Liver (tissue), 9 donors: ENCODE results near the gene THSD4. TPM values are rescaled to one million over a fixed set of nuclear protein-coding genes. Genes with fewer than 3 reads are reported as not detected.

Experiments used
- DNase-seq: peaks from one replicate; pipeline ENCODE4 v3.0.0-alpha.2; 2017; ENCODE audit warnings: low spot score
- H3K27ac ChIP-seq, 2 donors: one replicate each; pipeline ENCODE4 v1.7.0; 2013; ENCODE audit warnings: inconsistent platforms in 2 of 2, low read length in 2 of 2, control low read depth in 1 of 2, low read depth in 1 of 2, mild to moderate bottlenecking in 1 of 2
- H3K27me3 ChIP-seq, 4 donors: one replicate each; pipeline versions ENCODE4 v1.6.1 to v1.7.0; 2013; ENCODE audit warnings: low read length in 3 of 4, inconsistent platforms in 1 of 4, mild to moderate bottlenecking in 1 of 4, moderate library complexity in 1 of 4; ENCODE audit not compliant: control insufficient read depth in 4 of 4, insufficient read depth in 4 of 4
- H3K36me3 ChIP-seq, 4 donors: one replicate each; pipeline versions ENCODE4 v1.6.1 to v1.7.0; 2013; ENCODE audit warnings: low read length in 3 of 4, mild to moderate bottlenecking in 3 of 4, low read depth in 1 of 4, moderate library complexity in 1 of 4; ENCODE audit not compliant: control insufficient read depth in 4 of 4, insufficient read depth in 3 of 4
- H3K4me1 ChIP-seq, 4 donors: one replicate each; pipeline versions ENCODE4 v1.6.1 to v1.7.0; 2013; ENCODE audit warnings: low read length in 3 of 4, mild to moderate bottlenecking in 3 of 4, moderate library complexity in 1 of 4; ENCODE audit not compliant: control insufficient read depth in 4 of 4, insufficient read depth in 4 of 4
- H3K4me3 ChIP-seq, 3 donors: one replicate each; pipeline versions ENCODE4 v1.6.1 to v1.7.0; 2013; ENCODE audit warnings: low read length in 3 of 3, control low read depth in 1 of 3, low read depth in 1 of 3, mild to moderate bottlenecking in 1 of 3
- H3K9ac ChIP-seq, 2 donors: one replicate each; pipeline ENCODE4 v1.7.0; 2013; ENCODE audit warnings: low read length in 2 of 2, mild to moderate bottlenecking in 2 of 2, moderate library complexity in 2 of 2, control low read depth in 1 of 2, low read depth in 1 of 2
- H3K9me3 ChIP-seq, 4 donors: one replicate each; pipeline versions ENCODE4 v1.6.1 to v1.7.0; 2013; ENCODE audit warnings: low read length in 3 of 4; ENCODE audit not compliant: control insufficient read depth in 4 of 4
- EGR1 ChIP-seq, 2 donors: IDR thresholded peaks; 2 replicates each; pipeline ENCODE4 v1.6.1; 2016 to 2018; ENCODE audit warnings: antibody characterized with exemption in 2 of 2, low read depth in 2 of 2
- FOXA1 ChIP-seq: IDR thresholded peaks from 2 replicates; pipeline ENCODE4 v1.6.1; 2016; ENCODE audit warnings: antibody characterized with exemption
- FOXA2 ChIP-seq: IDR thresholded peaks from 2 replicates; pipeline ENCODE4 v1.6.1; 2016; ENCODE audit warnings: antibody characterized with exemption
- GABPA ChIP-seq, 2 donors: IDR thresholded peaks in 1 of 2; conservative IDR thresholded peaks in 1 of 2; 2 replicates each; pipeline ENCODE4 v1.6.1; 2016; ENCODE audit warnings: antibody characterized with exemption in 2 of 2, mild to moderate bottlenecking in 1 of 2, moderate library complexity in 1 of 2
- HNF4A ChIP-seq, 2 donors: conservative IDR thresholded peaks; 2 replicates each; pipeline ENCODE4 v1.6.1; 2016; ENCODE audit warnings: antibody characterized with exemption in 2 of 2, mild to moderate bottlenecking in 2 of 2
- HNF4G ChIP-seq: IDR thresholded peaks from 2 replicates; pipeline ENCODE4 v1.6.1; 2016; ENCODE audit warnings: antibody characterized with exemption
- JUND ChIP-seq, 2 donors: IDR thresholded peaks; 2 replicates each; pipeline ENCODE4 v1.6.1; 2016; ENCODE audit warnings: antibody characterized with exemption in 2 of 2
- MAX ChIP-seq: IDR thresholded peaks from 2 replicates; pipeline ENCODE4 v1.6.1; 2016; ENCODE audit warnings: antibody characterized with exemption
- NR2F2 ChIP-seq: IDR thresholded peaks from 2 replicates; pipeline ENCODE4 v1.6.1; 2016; ENCODE audit warnings: antibody characterized with exemption
- RAD21 ChIP-seq, 2 donors: IDR thresholded peaks; 2 replicates each; pipeline ENCODE4 v1.6.1; 2016; ENCODE audit warnings: antibody characterized with exemption in 2 of 2, mild to moderate bottlenecking in 2 of 2
- REST ChIP-seq: IDR thresholded peaks from 2 replicates; pipeline ENCODE4 v1.6.1; 2016; ENCODE audit warnings: antibody characterized with exemption, mild to moderate bottlenecking
- RXRA ChIP-seq, 2 donors: IDR thresholded peaks; 2 replicates each; pipeline ENCODE4 v1.6.1; 2017 to 2018; ENCODE audit warnings: antibody characterized with exemption in 2 of 2, mild to moderate bottlenecking in 1 of 2
- SP1 ChIP-seq: IDR thresholded peaks from 2 replicates; pipeline ENCODE4 v1.6.1; 2018; ENCODE audit warnings: antibody characterized with exemption, mild to moderate bottlenecking
- TAF1 ChIP-seq: conservative IDR thresholded peaks from 2 replicates; pipeline ENCODE4 v1.6.1; 2016; ENCODE audit warnings: antibody characterized with exemption, mild to moderate bottlenecking
- YY1 ChIP-seq: IDR thresholded peaks from 2 replicates; pipeline ENCODE4 v1.6.1; 2016; ENCODE audit warnings: antibody characterized with exemption, mild to moderate bottlenecking
- ZBTB33 ChIP-seq: IDR thresholded peaks from 2 replicates; pipeline ENCODE4 v1.6.1; 2016; ENCODE audit warnings: antibody characterized with exemption
- WGBS: extraction: QIAGEN DNeasy Blood & Tissue Kit; methylation state at CpG from one replicate; pipeline ENCODE4 v1.1.7; 2013; 5-methylcytosine and 5-hydroxymethylcytosine counted together
- polyA plus RNA-seq, 2 donors: library from polyadenylated mRNA; stranded (reverse) in 1 of 2; unstranded in 1 of 2; fragments of 200-250 nt in 1 of 2; fragments of >200 nt in 1 of 2; fragmentation: Nextera tagmentation in 1 of 2; extraction: Ambion mirVana in 1 of 2; gene quantifications; one replicate each; pipeline versions ENCODE4 v1.2.1 to v1.2.3, GENCODE V29; 2013 to 2015
- total RNA-seq, 2 donors: library from RNA; depleted of rRNA; stranded (reverse); fragments of >200 nt; gene quantifications; one replicate each; pipeline ENCODE4 v1.2.3, GENCODE V29; 2014
- TF ChIP-seq, protein P1 (sequence below): fragments of 150-350 bp; IDR thresholded peaks from 2 replicates; pipeline ENCODE4 v1.5.1; 2017; ENCODE audit warnings: improper control_type of control experiment, low read depth, low read length; ENCODE audit not compliant: missing input control
- TF ChIP-seq, protein P2 (sequence below): IDR thresholded peaks from 2 replicates; pipeline ENCODE4 v1.6.1; 2016; ENCODE audit warnings: antibody characterized with exemption
- donor health status: healthy.
- donor health status: healthy.
- donor health status: healthy.
- donor health status: healthy.
- donor health status: healthy.

THSD4 gene
- total and polyA plus RNA-seq, 4 donors, result 0.23 to 11.5 (median 1.9) TPM

DNA sequence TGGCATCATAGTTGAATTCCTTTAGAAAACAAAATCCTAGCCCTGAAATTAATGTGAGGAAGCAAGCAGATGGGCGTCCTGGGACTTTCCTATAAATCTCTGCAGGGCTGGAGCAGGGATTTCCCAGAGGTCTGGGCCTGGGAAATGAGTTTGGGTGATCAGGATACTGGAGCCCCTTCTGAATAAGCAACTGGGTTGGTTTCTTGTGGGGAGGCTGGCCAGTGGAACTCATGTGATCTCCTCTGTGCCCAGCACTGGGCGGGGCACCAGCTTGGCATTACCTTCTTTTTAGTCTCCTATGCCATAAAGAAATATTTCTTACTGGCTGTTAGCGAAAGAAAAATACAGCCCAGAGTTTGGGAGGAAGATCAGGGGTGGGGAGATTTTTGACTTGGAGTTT, 1.7 kb downstream of the THSD4 start:
- no peaks in the 10 kb centered on the region for H3K27me3 ChIP-seq
- H3K4me3 ChIP-seq, result no peak overlapping the region
- no peaks in the 10 kb centered on the region for H3K9me3 ChIP-seq
- no peak overlapping the region for H3K9ac ChIP-seq
- H3K27ac ChIP-seq, result no peak overlapping the region
- TF ChIP-seq NR2F2 (no peak), RXRA (IDR thresholded peaks at IDR 0.05) (no peak), HNF4A (conservative IDR thresholded peaks at IDR 0.05) (no peak), ZBTB33 (no peak), JUND (IDR thresholded peaks at IDR 0.05) (no peak), HNF4G (no peak), RAD21 (IDR thresholded peaks at IDR 0.05) (no peak), MAX (no peak), SP1 (no peak), FOXA2 (no peak), TAF1 (no peak), YY1 (no peak), FOXA1 (no peak), EGR1 (IDR thresholded peaks at IDR 0.05; ENCODE audit: low read depth in 2 of 2) (no peak)
- TF ChIP-seq, protein P1, sequence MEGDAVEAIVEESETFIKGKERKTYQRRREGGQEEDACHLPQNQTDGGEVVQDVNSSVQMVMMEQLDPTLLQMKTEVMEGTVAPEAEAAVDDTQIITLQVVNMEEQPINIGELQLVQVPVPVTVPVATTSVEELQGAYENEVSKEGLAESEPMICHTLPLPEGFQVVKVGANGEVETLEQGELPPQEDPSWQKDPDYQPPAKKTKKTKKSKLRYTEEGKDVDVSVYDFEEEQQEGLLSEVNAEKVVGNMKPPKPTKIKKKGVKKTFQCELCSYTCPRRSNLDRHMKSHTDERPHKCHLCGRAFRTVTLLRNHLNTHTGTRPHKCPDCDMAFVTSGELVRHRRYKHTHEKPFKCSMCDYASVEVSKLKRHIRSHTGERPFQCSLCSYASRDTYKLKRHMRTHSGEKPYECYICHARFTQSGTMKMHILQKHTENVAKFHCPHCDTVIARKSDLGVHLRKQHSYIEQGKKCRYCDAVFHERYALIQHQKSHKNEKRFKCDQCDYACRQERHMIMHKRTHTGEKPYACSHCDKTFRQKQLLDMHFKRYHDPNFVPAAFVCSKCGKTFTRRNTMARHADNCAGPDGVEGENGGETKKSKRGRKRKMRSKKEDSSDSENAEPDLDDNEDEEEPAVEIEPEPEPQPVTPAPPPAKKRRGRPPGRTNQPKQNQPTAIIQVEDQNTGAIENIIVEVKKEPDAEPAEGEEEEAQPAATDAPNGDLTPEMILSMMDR, result no peak
- TF ChIP-seq, protein P2, sequence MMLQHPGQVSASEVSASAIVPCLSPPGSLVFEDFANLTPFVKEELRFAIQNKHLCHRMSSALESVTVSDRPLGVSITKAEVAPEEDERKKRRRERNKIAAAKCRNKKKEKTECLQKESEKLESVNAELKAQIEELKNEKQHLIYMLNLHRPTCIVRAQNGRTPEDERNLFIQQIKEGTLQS, result no peak
- no peaks in the 10 kb centered on the region for H3K36me3 ChIP-seq
- DNase-seq, result no peak
- H3K4me1 ChIP-seq, result peaks cover 2 to 16% (median 9%) of the 10 kb centered on the region in 4 donors
- 86% methylated on average over 3 of the region's 3 CpGs for WGBS

- Histone ChIP-seq H3K27me3 (no peaks in the 10 kb centered on the region), H3K9ac (no peak overlapping the region), H3K36me3 (no peaks in the 10 kb centered on the region), H3K9me3 (no peaks in the 10 kb centered on the region), H3K27ac (no peak overlapping the region), H3K4me1 (peaks cover 2 to 16% (median 9%) of the 10 kb centered on the region in 4 donors), H3K4me3 (no peak overlapping the region)
- 81% methylated on average over 7 of the region's 7 CpGs for WGBS
- DNase-seq, result no peak
- no peak for TF ChIP-seq FOXA2
- TF ChIP-seq REST, result no peak
- no peak for TF ChIP-seq HNF4G
- no peak for TF ChIP-seq RXRA (IDR thresholded peaks at IDR 0.05)
- TF ChIP-seq SP1, result no peak
- no peak for TF ChIP-seq EGR1 (IDR thresholded peaks at IDR 0.05; ENCODE audit: low read depth in 2 of 2)
- TF ChIP-seq TAF1, result no peak
- TF ChIP-seq MAX, result no peak
- no peak for TF ChIP-seq ZBTB33
- TF ChIP-seq HNF4A (conservative IDR thresholded peaks at IDR 0.05), result no peak
- TF ChIP-seq JUND (IDR thresholded peaks at IDR 0.05), result no peak
- TF ChIP-seq FOXA1, result no peak
- no peak for TF ChIP-seq RAD21 (IDR thresholded peaks at IDR 0.05)
- TF ChIP-seq GABPA (IDR thresholded peaks at IDR 0.05 in 1 of 2, conservative IDR thresholded peaks at IDR 0.05 in 1 of 2), result no peak
- TF ChIP-seq, protein P2, result no peak
Observed at GRCh38 chr15:71117714-71118305, 2.5 kb downstream of the THSD4 start.
